DOHH2 (cell line): ENCODE measurements around the gene TM4SF1.

Experiments used
- H3F3A ChIP-seq: fragments of 200-600 bp; sonication (generic), shearing (Covaris generic); 2 replicates; pipeline ENCODE4 v1.6.0; 2016; ENCODE audit warnings: antibody characterized with exemption, mild to moderate bottlenecking; ENCODE audit not compliant: control insufficient read depth, insufficient read depth
- H3K27ac ChIP-seq: fragments of 200-600 bp; sonication (generic); 2 replicates; pipeline ENCODE4 v1.5.1; 2014; ENCODE audit warnings: low read depth, mild to moderate bottlenecking, low read length, moderate library complexity
- H3K27me3 ChIP-seq: fragments of 200-600 bp; sonication (generic); 2 replicates; pipeline ENCODE4 v1.6.1; 2014; ENCODE audit warnings: mild to moderate bottlenecking, low read length, mixed read lengths; ENCODE audit not compliant: control insufficient read depth
- H3K36me3 ChIP-seq: fragments of 200-600 bp; sonication (generic); 2 replicates; pipeline ENCODE4 v1.6.1; 2014; ENCODE audit warnings: mild to moderate bottlenecking, low read length, moderate library complexity, mixed read lengths; ENCODE audit not compliant: control insufficient read depth
- H3K4me1 ChIP-seq: fragments of 200-600 bp; sonication (generic); 2 replicates; pipeline ENCODE4 v1.6.1; 2014; ENCODE audit warnings: mild to moderate bottlenecking, low read length, mixed read lengths; ENCODE audit not compliant: control insufficient read depth
- H3K4me2 ChIP-seq: fragments of 200-600 bp; sonication (generic); 2 replicates; pipeline ENCODE4 v1.6.0; 2014; ENCODE audit warnings: mild to moderate bottlenecking, low read length, moderate library complexity
- H3K4me3 ChIP-seq: fragments of 200-600 bp; sonication (generic); 2 replicates; pipeline ENCODE4 v1.5.1; 2014; ENCODE audit warnings: mild to moderate bottlenecking, low read length, mixed read lengths
- H3K79me2 ChIP-seq: fragments of 200-600 bp; sonication (generic); 2 replicates; pipeline ENCODE4 v1.6.1; 2014; ENCODE audit warnings: mild to moderate bottlenecking, low read length, mixed read lengths; ENCODE audit not compliant: control insufficient read depth
- H3K9me2 ChIP-seq: fragments of 200-600 bp; sonication (generic); replicated peaks from 2 replicates; pipeline ENCODE4 v1.6.1; 2014; ENCODE audit warnings: mild to moderate bottlenecking, low read length, mixed read lengths; ENCODE audit not compliant: control insufficient read depth
- H3K9me3 ChIP-seq: fragments of 200-600 bp; sonication (generic); 2 replicates; pipeline ENCODE4 v1.6.1; 2014; ENCODE audit warnings: antibody characterized with exemption, low read length, mixed read lengths; ENCODE audit not compliant: control insufficient read depth, insufficient read depth
- H4K20me1 ChIP-seq: fragments of 200-600 bp; sonication (generic); 2 replicates; pipeline ENCODE4 v1.6.0; 2014; ENCODE audit warnings: low read depth, mild to moderate bottlenecking, antibody characterized with exemption, low read length, moderate library complexity; ENCODE audit not compliant: control insufficient read depth, insufficient read depth
- EZH2phosphoT487 ChIP-seq: fragments of 200-600 bp; sonication (generic); IDR thresholded peaks from 2 replicates; pipeline ENCODE4 v1.6.1; 2017; ENCODE audit warnings: borderline replicate concordance, mild to moderate bottlenecking, antibody characterized with exemption, low read length, moderate library complexity, mixed read lengths
- TF ChIP-seq, protein P1 (sequence below): fragments of 200-600 bp; sonication (generic); IDR thresholded peaks from one replicate; pipeline ENCODE4 v1.5.1; 2014; ENCODE audit warnings: antibody characterized with exemption, mild to moderate bottlenecking, low read depth, low read length; ENCODE audit not compliant: poor library complexity, severe bottlenecking

The TM4SF1 gene

DNA sequence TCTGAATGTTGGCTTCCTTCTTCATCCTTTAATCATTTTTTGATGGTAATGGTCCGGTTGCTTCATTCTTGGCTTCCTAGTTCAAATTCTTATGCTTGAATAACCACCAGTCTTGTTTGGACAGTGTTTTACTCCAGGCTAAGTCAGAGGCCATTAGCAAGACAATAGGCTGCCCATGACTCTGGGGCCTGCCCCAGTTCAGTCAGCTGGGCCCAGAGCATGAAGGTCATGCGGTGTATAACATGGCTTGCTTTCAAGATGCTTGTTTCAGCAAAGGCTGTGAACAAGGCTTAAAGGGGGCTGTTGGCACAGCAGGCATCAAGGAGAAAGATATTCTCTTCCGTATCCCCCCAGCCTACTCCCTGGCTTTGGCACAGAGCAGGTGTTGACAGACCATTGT lies 57.7 kb downstream of the TM4SF1 start:
- Histone ChIP-seq H3K4me3 (no peak overlapping the region), H3K4me2 (no peak overlapping the region), H3K36me3 (no peaks in the 10 kb centered on the region), H3F3A (no peaks in the 10 kb centered on the region), H3K27ac (no peak overlapping the region), H3K27me3 (peaks cover 2% of the 10 kb centered on the region; the same call in 1 of the 2 replicates), H3K4me1 (no peaks in the 10 kb centered on the region), H4K20me1 (no peaks in the 10 kb centered on the region), H3K9me3 (no peaks in the 10 kb centered on the region), H3K79me2 (no peaks in the 10 kb centered on the region), H3K9me2 (no peaks in the 10 kb centered on the region)
- TF ChIP-seq, protein P1, sequence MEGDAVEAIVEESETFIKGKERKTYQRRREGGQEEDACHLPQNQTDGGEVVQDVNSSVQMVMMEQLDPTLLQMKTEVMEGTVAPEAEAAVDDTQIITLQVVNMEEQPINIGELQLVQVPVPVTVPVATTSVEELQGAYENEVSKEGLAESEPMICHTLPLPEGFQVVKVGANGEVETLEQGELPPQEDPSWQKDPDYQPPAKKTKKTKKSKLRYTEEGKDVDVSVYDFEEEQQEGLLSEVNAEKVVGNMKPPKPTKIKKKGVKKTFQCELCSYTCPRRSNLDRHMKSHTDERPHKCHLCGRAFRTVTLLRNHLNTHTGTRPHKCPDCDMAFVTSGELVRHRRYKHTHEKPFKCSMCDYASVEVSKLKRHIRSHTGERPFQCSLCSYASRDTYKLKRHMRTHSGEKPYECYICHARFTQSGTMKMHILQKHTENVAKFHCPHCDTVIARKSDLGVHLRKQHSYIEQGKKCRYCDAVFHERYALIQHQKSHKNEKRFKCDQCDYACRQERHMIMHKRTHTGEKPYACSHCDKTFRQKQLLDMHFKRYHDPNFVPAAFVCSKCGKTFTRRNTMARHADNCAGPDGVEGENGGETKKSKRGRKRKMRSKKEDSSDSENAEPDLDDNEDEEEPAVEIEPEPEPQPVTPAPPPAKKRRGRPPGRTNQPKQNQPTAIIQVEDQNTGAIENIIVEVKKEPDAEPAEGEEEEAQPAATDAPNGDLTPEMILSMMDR: no peak
- no peak for TF ChIP-seq EZH2phosphoT487
